ENCODE measurements around the gene IGF1R. TPM values are rescaled to one million over a fixed set of nuclear protein-coding genes. Genes with fewer than 3 reads are reported as not detected.

Gene IGF1R
- total and polyA plus RNA-seq, 2 of the 13 experiments (the other 11 are each of a cell fraction or from before 2014, with no cell fraction given), result 15.9 to 18.4 TPM

GRCh38 chr15:98812716-98813446 is 164.5 kb downstream of the IGF1R start (continued):
- TF ChIP-seq ZSCAN5A (CRISPR knock-in tag; IDR thresholded peaks at IDR 0.05; ENCODE audit: borderline replicate concordance), result no peak
- no peak for TF ChIP-seq RAD51 (IDR thresholded peaks at IDR 0.05; ENCODE audit: borderline replicate concordance)
- peak; percentile 80; the same call in 1 of the 2 replicates for TF ChIP-seq ZSCAN20 (CRISPR knock-in tag; IDR thresholded peaks at IDR 0.05; ENCODE audit: borderline replicate concordance)
- peak; percentile 84 for TF ChIP-seq ZMYM2 (CRISPR knock-in tag; IDR thresholded peaks at IDR 0.05)
- no peak for TF ChIP-seq HNRNPL (IDR thresholded peaks at IDR 0.05; ENCODE audit: low read depth, low read length)
- no peak for TF ChIP-seq CBX5 (CRISPR knock-in tag; IDR thresholded peaks at IDR 0.05; ENCODE audit: borderline replicate concordance)
- no peak; the same call in 1 of the 2 replicates for TF ChIP-seq KLF6 (CRISPR knock-in tag; IDR thresholded peaks at IDR 0.05)
- 0 out of 2 replicates have a peak, but pooled peaks have one; percentile 65 for TF ChIP-seq ZFP1 (CRISPR knock-in tag; IDR thresholded peaks at IDR 0.05)
- TF ChIP-seq ZNF577 (CRISPR knock-in tag; IDR thresholded peaks at IDR 0.05; ENCODE audit: borderline replicate concordance, low read depth), result no peak
- no peak for TF ChIP-seq HNRNPH1 (optimal IDR thresholded peaks at IDR 0.05; ENCODE audit: low read depth, low read length)
- TF ChIP-seq SRSF9 (IDR thresholded peaks at IDR 0.05; ENCODE audit: borderline replicate concordance, insufficient read depth, low read depth, low read length, poor library complexity, severe bottlenecking), result no peak
- TF ChIP-seq, protein P1, sequence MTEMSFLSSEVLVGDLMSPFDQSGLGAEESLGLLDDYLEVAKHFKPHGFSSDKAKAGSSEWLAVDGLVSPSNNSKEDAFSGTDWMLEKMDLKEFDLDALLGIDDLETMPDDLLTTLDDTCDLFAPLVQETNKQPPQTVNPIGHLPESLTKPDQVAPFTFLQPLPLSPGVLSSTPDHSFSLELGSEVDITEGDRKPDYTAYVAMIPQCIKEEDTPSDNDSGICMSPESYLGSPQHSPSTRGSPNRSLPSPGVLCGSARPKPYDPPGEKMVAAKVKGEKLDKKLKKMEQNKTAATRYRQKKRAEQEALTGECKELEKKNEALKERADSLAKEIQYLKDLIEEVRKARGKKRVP (CRISPR knock-in tag; IDR thresholded peaks at IDR 0.05), result peak in 1 of 2 experiments; percentile 35; a peak in 1 of 4 replicates
- no peak for TF ChIP-seq KLF12 (CRISPR knock-in tag; IDR thresholded peaks at IDR 0.05; ENCODE audit: borderline replicate concordance)
- peak; percentile 14; the same call in 1 of the 2 replicates for TF ChIP-seq ZNF121 (CRISPR knock-in tag; IDR thresholded peaks at IDR 0.05)
- TF ChIP-seq ZNF7 (CRISPR knock-in tag; IDR thresholded peaks at IDR 0.05), result no peak
- no peak for TF ChIP-seq HOXA9 (CRISPR knock-in tag; IDR thresholded peaks at IDR 0.05; ENCODE audit: borderline replicate concordance)
- peak; percentile 56; the same call in 1 of the 2 replicates for TF ChIP-seq NFKBIZ (CRISPR knock-in tag; IDR thresholded peaks at IDR 0.05)
- TF ChIP-seq ZNF839 (CRISPR knock-in tag; IDR thresholded peaks at IDR 0.05; ENCODE audit: borderline replicate concordance), result no peak
- no peak for TF ChIP-seq ZNF101 (CRISPR knock-in tag; IDR thresholded peaks at IDR 0.05; ENCODE audit: borderline replicate concordance, low read depth)
- no peak for TF ChIP-seq ZNF720 (CRISPR knock-in tag; IDR thresholded peaks at IDR 0.05)
- no peak for TF ChIP-seq ZNF3 (CRISPR knock-in tag; IDR thresholded peaks at IDR 0.05)
- no peak for TF ChIP-seq STAT5B (CRISPR knock-in tag; IDR thresholded peaks at IDR 0.05)
- peak; percentile 68; the same call in 1 of the 2 replicates for TF ChIP-seq RCOR2 (CRISPR knock-in tag; IDR thresholded peaks at IDR 0.05)
- TF ChIP-seq ZSCAN29 (CRISPR knock-in tag; conservative IDR thresholded peaks at IDR 0.05), result no peak
- no peak for TF ChIP-seq NR1H2 (CRISPR knock-in tag; IDR thresholded peaks at IDR 0.05; ENCODE audit: borderline replicate concordance, low read depth)
- no peak for TF ChIP-seq NFYC (CRISPR knock-in tag; IDR thresholded peaks at IDR 0.05)
- no peak for TF ChIP-seq HIC2 (CRISPR knock-in tag; IDR thresholded peaks at IDR 0.05; ENCODE audit: low read depth)
- peak; percentile 88 for TF ChIP-seq SALL1 (CRISPR knock-in tag; IDR thresholded peaks at IDR 0.05)
